ENCODE data around the gene DPH3.

DNA sequence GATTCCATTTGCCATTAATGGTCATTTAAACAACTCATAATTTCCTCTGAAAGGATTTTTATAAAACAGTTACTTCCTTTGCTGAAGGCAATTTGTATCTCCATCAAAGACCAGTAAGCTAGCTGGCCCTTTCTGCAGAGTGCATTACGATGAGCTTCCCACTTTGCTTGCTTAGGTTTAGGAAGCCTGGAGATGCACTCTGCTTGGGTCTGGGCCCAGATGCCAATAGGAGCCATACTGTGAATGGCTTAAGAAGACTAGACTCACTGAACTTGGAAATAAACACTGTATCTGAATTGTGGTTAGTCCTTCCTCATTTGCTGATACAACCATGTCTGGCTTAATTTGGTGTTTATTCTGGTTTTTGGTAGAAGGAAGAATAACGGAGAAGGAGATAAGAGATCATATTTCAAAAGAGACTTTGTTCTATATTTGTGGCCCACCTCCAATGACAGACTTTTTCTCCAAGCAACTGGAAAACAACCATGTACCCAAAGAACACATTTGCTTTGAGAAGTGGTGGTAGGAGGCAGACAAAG lies 38.4 kb upstream of the DPH3 start:
- TF ChIP-seq RAD51 (IDR thresholded peaks at IDR 0.05; ENCODE audit: borderline replicate concordance, low read depth): no peak
- TF ChIP-seq, protein P1, sequence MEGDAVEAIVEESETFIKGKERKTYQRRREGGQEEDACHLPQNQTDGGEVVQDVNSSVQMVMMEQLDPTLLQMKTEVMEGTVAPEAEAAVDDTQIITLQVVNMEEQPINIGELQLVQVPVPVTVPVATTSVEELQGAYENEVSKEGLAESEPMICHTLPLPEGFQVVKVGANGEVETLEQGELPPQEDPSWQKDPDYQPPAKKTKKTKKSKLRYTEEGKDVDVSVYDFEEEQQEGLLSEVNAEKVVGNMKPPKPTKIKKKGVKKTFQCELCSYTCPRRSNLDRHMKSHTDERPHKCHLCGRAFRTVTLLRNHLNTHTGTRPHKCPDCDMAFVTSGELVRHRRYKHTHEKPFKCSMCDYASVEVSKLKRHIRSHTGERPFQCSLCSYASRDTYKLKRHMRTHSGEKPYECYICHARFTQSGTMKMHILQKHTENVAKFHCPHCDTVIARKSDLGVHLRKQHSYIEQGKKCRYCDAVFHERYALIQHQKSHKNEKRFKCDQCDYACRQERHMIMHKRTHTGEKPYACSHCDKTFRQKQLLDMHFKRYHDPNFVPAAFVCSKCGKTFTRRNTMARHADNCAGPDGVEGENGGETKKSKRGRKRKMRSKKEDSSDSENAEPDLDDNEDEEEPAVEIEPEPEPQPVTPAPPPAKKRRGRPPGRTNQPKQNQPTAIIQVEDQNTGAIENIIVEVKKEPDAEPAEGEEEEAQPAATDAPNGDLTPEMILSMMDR (IDR thresholded peaks at IDR 0.05 in 2 of 3, conservative IDR thresholded peaks at IDR 0.05 in 1 of 3; ENCODE audit: insufficient read depth in 2 of 3, low read depth in 1 of 3, low read length in 3 of 3): no peak
- no peak for TF ChIP-seq POLR2A (conservative IDR thresholded peaks at IDR 0.05)

Measured in K562 (cell line).